Breast epithelium (tissue), 3 donors: ENCODE results near the gene BTN2A1.

Experiments
- POLR2A ChIP-seq: fragments of 450-650 bp; IDR thresholded peaks from one replicate; pipeline ENCODE4 v1.6.1; 2016; ENCODE audit warnings: antibody characterized with exemption, mild to moderate bottlenecking, moderate library complexity
- TF ChIP-seq, protein P1 (sequence below), 3 donors: fragments of 450-650 bp; IDR thresholded peaks; one replicate each; pipeline ENCODE4 v1.5.1; 2016 to 2017; ENCODE audit warnings: antibody characterized with exemption in 3 of 3, mild to moderate bottlenecking in 3 of 3, moderate library complexity in 3 of 3

DNA sequence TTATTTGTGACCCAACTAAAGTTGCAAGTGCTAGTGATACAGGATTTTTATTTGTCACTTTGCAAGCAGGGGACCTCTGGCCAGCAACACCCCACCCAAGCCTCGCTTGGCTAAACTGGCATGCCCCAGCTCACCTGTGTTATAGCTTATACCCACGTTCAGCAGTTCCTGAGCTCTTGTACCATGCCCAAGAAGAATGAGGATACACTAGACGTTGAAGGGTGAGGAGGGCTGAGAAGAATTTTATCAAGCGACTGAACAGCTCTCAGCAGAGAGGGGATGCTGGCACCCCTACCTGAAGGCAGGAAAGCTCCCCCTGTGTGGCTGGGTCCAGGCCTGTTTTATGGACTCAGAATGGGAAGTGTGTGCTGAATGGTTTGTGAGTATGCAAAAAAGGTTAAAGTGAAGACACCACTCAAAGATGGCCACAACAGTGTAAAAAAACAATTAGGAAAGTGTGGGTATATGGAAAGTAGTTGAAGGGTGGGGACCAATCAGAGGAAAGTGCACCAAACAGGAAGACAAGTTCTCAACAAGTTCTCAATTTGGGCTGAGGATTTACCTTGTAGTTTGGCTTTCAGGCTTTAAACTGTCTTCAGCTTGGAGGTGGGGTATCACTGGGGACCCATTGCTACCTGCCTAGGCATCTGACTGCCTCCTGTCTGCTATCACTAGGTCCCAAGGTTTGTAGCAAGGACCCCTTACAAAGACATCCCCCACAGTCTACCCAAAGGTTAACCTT, 15.0 kb downstream of the BTN2A1 start:
- TF ChIP-seq, protein P1, sequence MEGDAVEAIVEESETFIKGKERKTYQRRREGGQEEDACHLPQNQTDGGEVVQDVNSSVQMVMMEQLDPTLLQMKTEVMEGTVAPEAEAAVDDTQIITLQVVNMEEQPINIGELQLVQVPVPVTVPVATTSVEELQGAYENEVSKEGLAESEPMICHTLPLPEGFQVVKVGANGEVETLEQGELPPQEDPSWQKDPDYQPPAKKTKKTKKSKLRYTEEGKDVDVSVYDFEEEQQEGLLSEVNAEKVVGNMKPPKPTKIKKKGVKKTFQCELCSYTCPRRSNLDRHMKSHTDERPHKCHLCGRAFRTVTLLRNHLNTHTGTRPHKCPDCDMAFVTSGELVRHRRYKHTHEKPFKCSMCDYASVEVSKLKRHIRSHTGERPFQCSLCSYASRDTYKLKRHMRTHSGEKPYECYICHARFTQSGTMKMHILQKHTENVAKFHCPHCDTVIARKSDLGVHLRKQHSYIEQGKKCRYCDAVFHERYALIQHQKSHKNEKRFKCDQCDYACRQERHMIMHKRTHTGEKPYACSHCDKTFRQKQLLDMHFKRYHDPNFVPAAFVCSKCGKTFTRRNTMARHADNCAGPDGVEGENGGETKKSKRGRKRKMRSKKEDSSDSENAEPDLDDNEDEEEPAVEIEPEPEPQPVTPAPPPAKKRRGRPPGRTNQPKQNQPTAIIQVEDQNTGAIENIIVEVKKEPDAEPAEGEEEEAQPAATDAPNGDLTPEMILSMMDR (IDR thresholded peaks at IDR 0.05), result no peak
- no peak for TF ChIP-seq POLR2A
